GM23338 (cell line): ENCODE results near the gene NCKAP5. TPM values are rescaled to one million over a fixed set of nuclear protein-coding genes. Genes with fewer than 3 reads are reported as not detected.
"Not testable (repeated sequence)": the region's sequence is repeated elsewhere in the genome, so short reads cannot be mapped to it uniquely, and the experiment has no call there.

ENCODE experiments used
- ATAC-seq: fragments of 200-7000 bp; cut with Tn5 transposase; 3 replicates; pipeline ENCODE4 v1.9.1; 2020
- DNase-seq: peaks from one replicate; pipeline ENCODE4 v3.0.0-alpha.2; 2015; ENCODE audit warnings: low spot score
- H2AFZ ChIP-seq: fragments of 200-600 bp; sonication (generic); 2 replicates; pipeline ENCODE4 v1.8.0; 2016; ENCODE audit warnings: antibody characterized with exemption, mild to moderate bottlenecking, moderate library complexity
- H3F3A ChIP-seq: fragments of 200-600 bp; sonication (generic); replicated peaks from 2 replicates; pipeline ENCODE4 v1.8.0; 2017; ENCODE audit warnings: antibody characterized with exemption, mixed run types, low read depth
- H3K27ac ChIP-seq: fragments of 200-600 bp; sonication (generic); 2 replicates; pipeline ENCODE4 v1.6.1; 2016; ENCODE audit warnings: low read depth
- H3K27me3 ChIP-seq: fragments of 200-600 bp; sonication (generic); 2 replicates; pipeline ENCODE4 v1.8.0; 2016; ENCODE audit warnings: mild to moderate bottlenecking, mixed run types, moderate library complexity; ENCODE audit not compliant: insufficient read depth
- H3K36me3 ChIP-seq: fragments of 200-600 bp; sonication (generic); 2 replicates; pipeline ENCODE4 v1.8.0; 2016; ENCODE audit warnings: mild to moderate bottlenecking; ENCODE audit not compliant: insufficient read depth
- H3K4me1 ChIP-seq: fragments of 200-600 bp; sonication (generic); 2 replicates; pipeline ENCODE4 v1.8.0; 2016; ENCODE audit warnings: mild to moderate bottlenecking, moderate library complexity; ENCODE audit not compliant: insufficient read depth
- H3K4me2 ChIP-seq: fragments of 200-600 bp; sonication (generic); 2 replicates; pipeline ENCODE4 v1.7.1; 2017; ENCODE audit warnings: mixed run types
- H3K4me3 ChIP-seq: fragments of 200-600 bp; sonication (generic); 2 replicates; pipeline ENCODE4 v1.6.1; 2016; ENCODE audit warnings: mixed run types
- H3K79me2 ChIP-seq: fragments of 200-600 bp; sonication (generic); replicated peaks from 2 replicates; pipeline ENCODE4 v1.8.0; 2017; ENCODE audit warnings: mild to moderate bottlenecking; ENCODE audit not compliant: insufficient read depth
- H3K9me2 ChIP-seq: fragments of 200-600 bp; sonication (generic); 2 replicates; pipeline ENCODE4 v1.8.0; 2017; ENCODE audit not compliant: insufficient read depth
- H4K20me1 ChIP-seq: fragments of 200-600 bp; sonication (generic); replicated peaks from 2 replicates; pipeline ENCODE4 v1.8.0; 2017; ENCODE audit warnings: mild to moderate bottlenecking; ENCODE audit not compliant: insufficient read depth
- H3K27ac Mint-ChIP-seq: 2 replicates; pipeline ENCODE4 v1.8.0; 2020; ENCODE audit warnings: inconsistent platforms, mild to moderate bottlenecking, moderate library complexity, mixed read lengths
- H3K27me3 Mint-ChIP-seq: 3 replicates; pipeline ENCODE4 v1.8.0; 2022; ENCODE audit warnings: low read depth, mild to moderate bottlenecking, moderate library complexity, mixed read lengths, inconsistent platforms; ENCODE audit not compliant: insufficient read depth, poor library complexity
- H3K36me3 Mint-ChIP-seq: 3 replicates; pipeline ENCODE4 v1.8.0; 2021; ENCODE audit warnings: low read depth, mild to moderate bottlenecking, inconsistent platforms, moderate library complexity, mixed read lengths
- H3K4me1 Mint-ChIP-seq: 3 replicates; pipeline ENCODE4 v1.8.0; 2020; ENCODE audit warnings: mild to moderate bottlenecking, inconsistent platforms, mixed read lengths
- H3K4me3 Mint-ChIP-seq: 3 replicates; pipeline ENCODE4 v1.8.0; 2021; ENCODE audit warnings: moderate library complexity, mild to moderate bottlenecking, inconsistent platforms, mixed read lengths
- H3K9me3 Mint-ChIP-seq: 3 replicates; pipeline ENCODE4 v1.8.0; 2020; ENCODE audit warnings: moderate library complexity, mild to moderate bottlenecking, inconsistent platforms, mixed read lengths
- CREB1 ChIP-seq: fragments of 250-450 bp; sonication (Bioruptor Pico); IDR thresholded peaks from 2 replicates; pipeline ENCODE4 v1.5.0; 2020; ENCODE audit warnings: low read depth, mild to moderate bottlenecking, moderate library complexity
- NANOG ChIP-seq: IDR thresholded peaks from 2 replicates; pipeline ENCODE4 v1.6.1; 2016; ENCODE audit warnings: antibody characterized with exemption, borderline replicate concordance
- POLR2AphosphoS5 ChIP-seq: IDR thresholded peaks from 2 replicates; pipeline ENCODE4 v1.6.1; 2016; ENCODE audit warnings: antibody characterized with exemption, low read depth
- REST ChIP-seq: IDR thresholded peaks from one replicate; pipeline ENCODE4 v1.6.1; 2018; ENCODE audit warnings: antibody characterized with exemption; ENCODE audit not compliant: unreplicated experiment
- STAT1 ChIP-seq: IDR thresholded peaks from one replicate; pipeline ENCODE4 v1.6.1; 2016; ENCODE audit warnings: antibody characterized with exemption; ENCODE audit not compliant: unreplicated experiment
- ZNF114 ChIP-seq: fragments of 250-450 bp; sonication (Bioruptor Pico); IDR thresholded peaks from 2 replicates; pipeline ENCODE4 v1.5.0; 2020; ENCODE audit warnings: mild to moderate bottlenecking, moderate library complexity
- ZNF462 ChIP-seq: fragments of 250-450 bp; sonication (Bioruptor Pico); IDR thresholded peaks from 2 replicates; pipeline ENCODE4 v1.5.0; 2020; ENCODE audit warnings: mild to moderate bottlenecking, moderate library complexity
- polyA plus RNA-seq: library from polyadenylated mRNA; unstranded; fragments of >200 nt; fragmentation: Nextera tagmentation; extraction: Ambion mirVana; gene quantifications from 2 replicates; pipeline ENCODE4 v1.2.1, GENCODE V29; 2016
- total RNA-seq: library from RNA; depleted of rRNA; stranded (reverse); fragments of >200 nt; shearing (Covaris generic); gene quantifications from 2 replicates; pipeline ENCODE4 v1.2.3, GENCODE V29; 2014
- TF ChIP-seq, protein P1 (sequence below): IDR thresholded peaks from 2 replicates; pipeline ENCODE4 v1.6.1; 2016; ENCODE audit warnings: antibody characterized with exemption
- TF ChIP-seq, protein P2 (sequence below), 2 experiments: fragments of 200-600 bp in 1 of 2; sonication (generic) in 1 of 2; conservative IDR thresholded peaks; 2 replicates each; pipeline versions ENCODE4 v1.5.1 to v1.6.1; 2016 to 2017; ENCODE audit warnings: antibody characterized with exemption in 2 of 2, low read depth in 2 of 2, mild to moderate bottlenecking in 2 of 2, moderate library complexity in 1 of 2

NCKAP5 gene
- total and polyA plus RNA-seq, 2 experiments from 2014 or later, result 0.34 to 0.73 TPM

- no peak overlapping the region for H2AFZ ChIP-seq
- H3K36me3 ChIP-seq, result no peaks in the 10 kb centered on the region
- H3K79me2 ChIP-seq, result no peaks in the 10 kb centered on the region
- Mint-ChIP-seq H3K27me3 (no peaks in the 10 kb centered on the region), H3K4me1 (peaks cover 3% of the 10 kb centered on the region; the same call in 1 of the 3 replicates), H3K27ac (no peak overlapping the region), H3K4me3 (no peak overlapping the region), H3K9me3 (no peaks in the 10 kb centered on the region), H3K36me3 (no peaks in the 10 kb centered on the region)
- no peaks in the 10 kb centered on the region for H3K4me1 ChIP-seq
- no peak for DNase-seq
- no peak for ATAC-seq
- 0 out of 2 replicates have a peak, but pooled peaks cover 3% of the 10 kb centered on the region for H3K9me2 ChIP-seq
- TF ChIP-seq STAT1 (no peak), REST (no peak), ZNF114 (CRISPR knock-in tag) (no peak), POLR2AphosphoS5 (no peak), ZNF462 (no peak), CREB1 (CRISPR knock-in tag) (no peak), NANOG (no peak)
- TF ChIP-seq, protein P1, sequence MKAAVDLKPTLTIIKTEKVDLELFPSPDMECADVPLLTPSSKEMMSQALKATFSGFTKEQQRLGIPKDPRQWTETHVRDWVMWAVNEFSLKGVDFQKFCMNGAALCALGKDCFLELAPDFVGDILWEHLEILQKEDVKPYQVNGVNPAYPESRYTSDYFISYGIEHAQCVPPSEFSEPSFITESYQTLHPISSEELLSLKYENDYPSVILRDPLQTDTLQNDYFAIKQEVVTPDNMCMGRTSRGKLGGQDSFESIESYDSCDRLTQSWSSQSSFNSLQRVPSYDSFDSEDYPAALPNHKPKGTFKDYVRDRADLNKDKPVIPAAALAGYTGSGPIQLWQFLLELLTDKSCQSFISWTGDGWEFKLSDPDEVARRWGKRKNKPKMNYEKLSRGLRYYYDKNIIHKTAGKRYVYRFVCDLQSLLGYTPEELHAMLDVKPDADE, result no peak
- TF ChIP-seq, protein P2, sequence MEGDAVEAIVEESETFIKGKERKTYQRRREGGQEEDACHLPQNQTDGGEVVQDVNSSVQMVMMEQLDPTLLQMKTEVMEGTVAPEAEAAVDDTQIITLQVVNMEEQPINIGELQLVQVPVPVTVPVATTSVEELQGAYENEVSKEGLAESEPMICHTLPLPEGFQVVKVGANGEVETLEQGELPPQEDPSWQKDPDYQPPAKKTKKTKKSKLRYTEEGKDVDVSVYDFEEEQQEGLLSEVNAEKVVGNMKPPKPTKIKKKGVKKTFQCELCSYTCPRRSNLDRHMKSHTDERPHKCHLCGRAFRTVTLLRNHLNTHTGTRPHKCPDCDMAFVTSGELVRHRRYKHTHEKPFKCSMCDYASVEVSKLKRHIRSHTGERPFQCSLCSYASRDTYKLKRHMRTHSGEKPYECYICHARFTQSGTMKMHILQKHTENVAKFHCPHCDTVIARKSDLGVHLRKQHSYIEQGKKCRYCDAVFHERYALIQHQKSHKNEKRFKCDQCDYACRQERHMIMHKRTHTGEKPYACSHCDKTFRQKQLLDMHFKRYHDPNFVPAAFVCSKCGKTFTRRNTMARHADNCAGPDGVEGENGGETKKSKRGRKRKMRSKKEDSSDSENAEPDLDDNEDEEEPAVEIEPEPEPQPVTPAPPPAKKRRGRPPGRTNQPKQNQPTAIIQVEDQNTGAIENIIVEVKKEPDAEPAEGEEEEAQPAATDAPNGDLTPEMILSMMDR (conservative IDR thresholded peaks at IDR 0.05; ENCODE audit: low read depth in 2 of 2), result no peak
- no peak overlapping the region for H3K27ac ChIP-seq
- H3K27me3 ChIP-seq, result no peaks in the 10 kb centered on the region
- no peaks in the 10 kb centered on the region for H4K20me1 ChIP-seq
- no peak overlapping the region for H3K4me2 ChIP-seq
- H3F3A ChIP-seq, result no peaks in the 10 kb centered on the region
- H3K4me3 ChIP-seq, result no peak overlapping the region
Measured at GRCh38 chr2:132701810-132702209, 866.5 kb downstream of the NCKAP5 start.

DNA sequence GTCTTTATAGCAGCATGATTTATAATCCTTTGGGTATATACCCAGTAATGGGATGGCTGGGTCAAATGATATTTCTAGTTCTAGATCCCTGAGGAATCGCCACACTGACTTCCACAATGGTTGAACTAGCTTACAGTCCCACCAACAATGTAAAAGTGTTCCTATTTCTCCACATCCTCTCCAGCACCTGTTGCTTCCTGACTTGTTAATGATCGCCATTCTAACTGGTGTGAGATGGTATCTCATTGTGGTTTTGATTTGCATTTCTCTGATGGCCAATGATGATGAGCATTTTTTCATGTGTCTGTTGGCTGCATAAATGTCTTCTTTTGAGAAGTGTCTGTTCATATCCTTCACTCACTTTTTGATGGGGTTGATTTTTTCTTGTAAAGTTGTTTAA, 868.5 kb downstream of the NCKAP5 start:
- H3K4me1 ChIP-seq, H3K4me3 ChIP-seq, H3K27me3 ChIP-seq, H3K9me3 Mint-ChIP-seq, H3K36me3 ChIP-seq, H3K9me2 ChIP-seq, H3K27me3 Mint-ChIP-seq, H3F3A ChIP-seq, H3K27ac Mint-ChIP-seq, H3K4me3 Mint-ChIP-seq, H3K4me2 ChIP-seq, H4K20me1 ChIP-seq, H3K36me3 Mint-ChIP-seq, ATAC-seq, H3K27ac ChIP-seq, DNase-seq, H3K79me2 ChIP-seq, H2AFZ ChIP-seq: not testable (repeated sequence)
- peaks cover 11% of the 10 kb centered on the region for H3K4me1 Mint-ChIP-seq
